ENCODE measurements around the gene GFI1. TPM values are rescaled to one million over a fixed set of nuclear protein-coding genes. Genes with fewer than 3 reads are reported as not detected.

GFI1 gene
- total RNA-seq, 4 donors from 2014 or later = not detected

- TF ChIP-seq CTCF (IDR thresholded peaks at IDR 0.05 in 4 of 5, conservative IDR thresholded peaks at IDR 0.05 in 1 of 5) (no peak), POLR2A (IDR thresholded peaks at IDR 0.05) (no peak)
- DNase-seq (no peak), ATAC-seq (no peak)
- in situ Hi-C loops (cut with MboI; ENCODE audit: low sequenced_read_pairs in 4 of 4) = no loop called here
- Histone ChIP-seq H3K4me3 (no peak overlapping the region), H3K27ac (no peak overlapping the region), H3K9me3 (no peaks in the 10 kb centered on the region), H3K27me3 (no peaks in the 10 kb centered on the region), H3K4me1 (no peaks in the 10 kb centered on the region), H3K36me3 (no peaks in the 10 kb centered on the region)
- intact Hi-C loops (cut with DNase I; ENCODE audit: low total_unique reads) = no loop called here
These were observed 17.7 kb upstream of the GFI1 start for GRCh38 chr1:92504291-92505014.

DNA sequence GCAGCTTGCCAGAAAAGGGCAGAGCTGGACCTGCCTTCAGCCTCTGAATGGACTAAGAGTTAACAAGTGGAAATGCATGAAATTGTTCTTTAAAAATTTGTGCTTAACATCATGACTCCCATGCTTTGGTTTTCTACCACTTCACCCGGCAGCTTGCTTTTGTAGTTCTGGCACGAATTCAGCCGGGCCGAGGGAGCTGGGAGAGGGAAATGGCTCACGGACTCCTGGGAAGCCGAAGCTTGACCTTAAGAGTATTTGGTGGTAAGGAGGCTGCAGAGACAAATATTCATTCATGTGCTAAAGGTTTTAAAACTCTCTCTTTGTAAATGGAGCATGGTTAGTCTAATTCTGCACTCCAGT is 17.2 kb upstream of the GFI1 start:
- in situ Hi-C loops (cut with MboI; ENCODE audit: low sequenced_read_pairs in 4 of 4) = no loop called here
- ATAC-seq (no peak), DNase-seq (no peak)
- Histone ChIP-seq H3K27me3 (no peaks in the 10 kb centered on the region), H3K36me3 (no peaks in the 10 kb centered on the region), H3K27ac (no peak overlapping the region), H3K9me3 (no peaks in the 10 kb centered on the region), H3K4me3 (no peak overlapping the region), H3K4me1 (no peaks in the 10 kb centered on the region)
- no peak for TF ChIP-seq POLR2A (IDR thresholded peaks at IDR 0.05)
- TF ChIP-seq CTCF (IDR thresholded peaks at IDR 0.05 in 4 of 5, conservative IDR thresholded peaks at IDR 0.05 in 1 of 5) = no peak
- intact Hi-C loops (cut with DNase I; ENCODE audit: low total_unique reads) = no loop called here

DNA sequence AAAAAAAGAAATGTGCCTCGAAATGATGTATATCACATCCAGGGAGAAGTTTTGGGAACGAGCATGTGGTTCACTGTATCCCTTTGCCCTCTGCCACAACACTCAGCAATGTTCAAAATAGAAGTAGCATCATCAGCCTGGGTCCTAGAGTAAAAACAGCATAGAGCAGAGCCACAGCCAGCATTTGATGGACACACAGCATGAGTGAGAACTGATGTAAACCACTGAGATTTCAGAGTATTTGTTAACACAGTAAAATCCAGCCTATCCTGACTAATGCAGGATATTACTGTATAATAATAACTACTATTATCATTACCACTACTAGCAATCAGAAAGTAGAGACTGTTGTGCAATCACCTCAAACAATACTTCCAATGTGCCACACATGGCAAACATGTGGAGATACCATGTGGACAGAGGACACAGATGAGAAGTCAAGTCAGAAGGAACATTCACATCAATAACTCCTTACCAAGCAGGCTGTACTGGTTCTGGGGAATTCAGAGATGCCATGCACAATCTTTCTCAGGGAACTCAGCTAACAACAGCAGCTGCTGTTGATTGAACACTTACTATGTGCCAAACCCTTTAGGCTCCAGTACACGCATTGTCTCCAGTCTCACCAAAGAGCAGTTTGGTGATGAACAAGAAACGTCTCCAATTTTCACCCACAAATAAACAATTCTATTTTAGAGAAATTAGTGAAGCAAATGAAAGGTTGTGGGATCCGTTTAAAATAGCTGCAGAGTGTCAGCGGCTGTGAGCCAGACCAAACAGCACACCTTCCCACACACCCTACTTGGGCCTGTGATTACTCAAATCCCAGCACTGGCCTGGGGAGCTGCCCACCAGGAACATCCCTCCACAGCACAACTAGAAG is 16.6 kb upstream of the GFI1 start:
- no peaks in the 10 kb centered on the region for H3K36me3 ChIP-seq
- intact Hi-C loops (cut with DNase I; ENCODE audit: low total_unique reads) = no loop called here
- in situ Hi-C loops (cut with MboI; ENCODE audit: low sequenced_read_pairs in 4 of 4) = no loop called here

GRCh38 chr1:92502247-92502646 is 15.5 kb upstream of the GFI1 start:
- no peaks in the 10 kb centered on the region for H3K4me1 ChIP-seq
- intact Hi-C loops (cut with DNase I; ENCODE audit: low total_unique reads) = no loop called here
- H3K27ac ChIP-seq = no peak overlapping the region
- H3K9me3 ChIP-seq = no peaks in the 10 kb centered on the region
- TF ChIP-seq CTCF (IDR thresholded peaks at IDR 0.05 in 4 of 5, conservative IDR thresholded peaks at IDR 0.05 in 1 of 5) (no peak), POLR2A (IDR thresholded peaks at IDR 0.05) (no peak)
- ATAC-seq (no peak), DNase-seq (no peak)
- in situ Hi-C loops (cut with MboI; ENCODE audit: low sequenced_read_pairs in 4 of 4) = no loop called here
- no peaks in the 10 kb centered on the region for H3K27me3 ChIP-seq
- H3K4me3 ChIP-seq = no peak overlapping the region
- H3K36me3 ChIP-seq = no peaks in the 10 kb centered on the region

More for the DNA sequence above, 16.6 kb upstream of the GFI1 start:
- Histone ChIP-seq H3K9me3 (no peaks in the 10 kb centered on the region), H3K4me3 (no peak overlapping the region), H3K27me3 (no peaks in the 10 kb centered on the region), H3K27ac (no peak overlapping the region), H3K4me1 (no peaks in the 10 kb centered on the region)
- ATAC-seq = no peak
- TF ChIP-seq POLR2A (IDR thresholded peaks at IDR 0.05) (no peak), CTCF (IDR thresholded peaks at IDR 0.05 in 4 of 5, conservative IDR thresholded peaks at IDR 0.05 in 1 of 5) (no peak)
- DNase-seq = no peak

Measured in gastrocnemius medialis (tissue), 4 donors.